H4 (cell line): ENCODE data around the gene RIPOR2. TPM values are rescaled to one million over a fixed set of nuclear protein-coding genes. Genes with fewer than 3 reads are reported as not detected.
A peak's percentile ranks its signal among the peaks of the same experiment; 100 is the strongest.
"Not testable (repeated sequence)": the region's sequence is repeated elsewhere in the genome, so short reads cannot be mapped to it uniquely, and the experiment has no call there.

ENCODE experiments used
- DNase-seq: peaks from one replicate; pipeline ENCODE4 v3.0.0-alpha.2; 2015; ENCODE audit warnings: low spot score
- total RNA-seq: library from RNA; depleted of rRNA; stranded (reverse); fragments of >200 nt; shearing (Covaris generic); gene quantifications from 2 replicates; pipeline ENCODE4 v1.2.3, GENCODE V29; 2014

Gene RIPOR2
- total RNA-seq, 1 experiment from 2014 or later: not detected

- no peak for DNase-seq
Observed at GRCh38 chr6:24957199-24957598, 21.4 kb upstream of the RIPOR2 start.

DNA sequence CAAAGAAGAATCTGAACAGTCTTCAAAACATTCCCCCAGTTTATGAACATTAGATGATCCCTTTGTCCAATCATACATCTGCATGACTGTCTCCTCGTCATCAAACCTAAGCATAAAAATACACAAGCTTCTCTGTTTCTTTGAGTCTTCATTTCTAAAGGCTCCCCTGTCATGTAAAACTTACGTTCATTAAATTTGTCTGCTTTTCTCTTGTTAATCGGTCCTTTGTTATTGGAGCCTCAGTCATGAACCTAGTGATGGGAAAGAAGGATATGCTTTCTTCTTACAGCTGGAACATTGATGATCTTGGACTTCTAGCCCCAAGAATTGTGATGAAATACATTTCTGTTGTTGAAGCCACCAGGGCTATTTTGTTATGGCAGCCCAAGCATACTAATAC lies 18.0 kb upstream of the RIPOR2 start:
- no peak for DNase-seq

DNA sequence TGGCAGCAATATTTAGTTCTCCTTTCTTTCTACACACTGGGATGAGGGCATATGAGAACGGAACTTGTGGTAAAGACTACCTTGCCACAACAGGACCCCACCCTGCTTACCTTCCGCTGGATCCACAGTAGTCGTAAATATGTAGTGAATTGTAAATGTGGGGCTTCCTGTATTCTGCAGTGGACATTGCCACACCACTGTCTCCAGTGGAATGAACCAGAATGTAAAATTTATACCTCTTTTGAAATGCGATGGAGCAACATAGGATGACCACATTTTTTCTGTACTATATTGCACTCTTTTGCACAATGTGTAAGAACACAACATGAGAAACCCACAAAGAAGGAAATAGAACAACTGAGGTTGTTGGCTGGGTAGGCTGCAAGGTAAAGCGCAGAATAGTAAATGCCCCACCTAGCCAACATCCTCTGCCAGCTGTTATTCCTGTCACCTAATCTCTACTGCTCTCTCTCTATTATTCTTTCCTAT lies 16.1 kb upstream of the RIPOR2 start:
- DNase-seq: no peak

DNA sequence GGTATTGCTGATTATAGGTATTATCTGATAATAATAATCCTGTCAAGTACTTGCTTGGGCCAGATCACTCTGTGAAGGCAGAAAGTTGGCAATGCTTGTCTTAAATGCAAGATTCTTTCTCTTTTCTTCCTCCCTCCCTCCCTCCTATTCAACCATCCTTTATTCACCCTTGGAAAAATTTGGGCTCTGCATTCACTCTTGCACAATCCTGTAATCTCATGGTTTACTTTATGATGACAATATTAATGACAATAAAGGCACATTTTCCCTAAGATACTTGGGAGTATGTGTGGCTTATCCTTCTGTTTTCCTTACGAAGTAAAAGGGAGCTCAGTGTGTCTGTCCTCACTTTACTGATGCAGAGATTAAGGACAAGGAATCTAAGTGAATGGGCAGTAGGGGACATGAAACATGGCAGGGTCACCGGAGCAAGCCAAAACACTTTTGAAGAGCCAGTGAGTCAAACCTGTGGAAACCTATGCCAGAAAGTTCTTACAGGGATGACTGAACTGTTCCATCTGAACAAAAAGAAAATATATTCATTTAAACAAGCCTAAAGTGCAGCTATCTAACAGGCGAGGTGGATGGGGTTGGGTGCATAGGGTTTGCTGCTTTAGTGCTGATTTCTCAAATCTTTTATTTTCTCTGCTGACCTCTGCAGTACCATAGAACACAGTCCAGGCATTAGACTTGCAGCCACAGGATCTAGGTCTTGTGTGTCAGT lies 14.6 kb upstream of the RIPOR2 start:
- DNase-seq: no peak

- DNase-seq: no peak
Observed at GRCh38 chr6:24949020-24949569, 13.3 kb upstream of the RIPOR2 start.

GRCh38 chr6:24948261-24948660 lies 12.5 kb upstream of the RIPOR2 start:
- DNase-seq: not testable (repeated sequence)

DNA sequence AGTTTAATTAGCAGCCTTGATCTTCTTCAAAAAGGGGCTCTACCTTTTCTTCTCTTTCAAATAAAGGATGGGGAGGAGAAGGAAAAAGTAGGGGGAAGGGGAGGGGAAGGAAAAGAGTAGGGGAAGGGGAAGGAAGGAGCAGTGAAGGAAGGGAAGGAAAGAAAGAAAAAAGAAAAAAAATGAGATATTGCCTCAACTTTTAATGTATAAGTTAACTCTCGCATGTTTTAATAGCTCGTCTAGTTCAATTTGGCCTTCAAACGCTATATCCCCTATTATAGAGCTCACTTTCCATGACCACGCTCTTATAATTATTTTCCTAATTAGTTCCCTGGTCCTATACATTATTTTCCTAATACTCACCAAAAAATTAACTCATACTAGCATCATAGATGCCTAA lies 11.9 kb upstream of the RIPOR2 start:
- DNase-seq: no peak

DNA sequence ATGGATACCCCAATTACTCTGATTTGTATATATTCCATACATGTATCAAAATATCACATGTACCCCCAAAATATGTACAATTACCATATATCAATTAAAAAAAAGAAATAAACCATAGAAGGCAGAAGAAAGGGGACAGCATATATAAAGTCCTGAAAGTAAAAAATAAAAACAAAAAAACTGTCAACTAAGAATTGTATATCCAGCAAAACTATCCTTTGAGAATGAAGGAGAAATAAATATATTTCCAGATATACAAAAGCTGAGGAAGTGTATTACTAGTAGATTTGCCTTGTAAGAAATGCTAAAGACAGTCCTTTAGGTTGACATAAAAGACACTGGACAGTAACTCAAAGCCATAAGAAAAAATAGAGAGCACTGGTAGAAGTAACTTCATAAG lies 9.3 kb upstream of the RIPOR2 start:
- no peak for DNase-seq

- DNase-seq: no peak
Observed at GRCh38 chr6:24943774-24944173, 8.0 kb upstream of the RIPOR2 start.

GRCh38 chr6:24940311-24940917 lies 4.7 kb upstream of the RIPOR2 start:
- DNase-seq: no peak

DNA sequence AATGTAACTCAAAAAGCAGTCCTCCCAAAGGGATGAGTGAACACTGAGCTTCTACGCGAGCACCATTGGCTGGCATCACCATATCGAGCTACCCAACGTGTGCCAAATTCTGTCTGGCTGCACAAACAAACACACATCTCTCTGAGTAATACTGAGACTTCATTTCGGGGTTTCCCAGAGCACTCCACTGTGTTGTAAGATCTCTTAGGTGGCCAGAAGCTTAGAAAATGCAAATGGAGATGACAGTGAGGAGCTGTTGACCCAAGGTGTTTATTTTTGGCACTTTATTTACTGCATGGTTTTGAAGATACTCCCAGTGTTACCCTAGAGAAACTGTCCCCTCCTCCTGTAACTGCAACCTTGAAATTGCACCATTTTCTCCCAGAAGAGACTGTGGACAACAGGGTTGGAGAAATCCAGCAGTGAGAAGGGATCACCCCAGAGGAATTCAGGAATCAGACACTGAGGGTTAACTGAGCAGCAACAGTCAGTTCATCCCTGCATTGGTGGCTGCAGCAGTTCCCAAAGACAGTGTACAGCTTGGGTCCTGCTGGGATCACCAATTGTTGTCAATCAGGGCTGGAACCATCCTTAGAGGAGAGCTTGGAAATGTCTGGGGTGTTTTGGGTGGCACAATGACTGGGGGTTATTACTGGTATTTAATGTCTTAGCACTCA lies 1.0 kb upstream of the RIPOR2 start:
- DNase-seq: no peak

- no peak for DNase-seq
Observed at GRCh38 chr6:24933868-24934401, 1.8 kb downstream of the RIPOR2 start.

- no peak for DNase-seq
Observed at GRCh38 chr6:24933266-24933665, 2.5 kb downstream of the RIPOR2 start.

- no peak for DNase-seq
Observed at GRCh38 chr6:24932832-24933231, 2.9 kb downstream of the RIPOR2 start.

DNA sequence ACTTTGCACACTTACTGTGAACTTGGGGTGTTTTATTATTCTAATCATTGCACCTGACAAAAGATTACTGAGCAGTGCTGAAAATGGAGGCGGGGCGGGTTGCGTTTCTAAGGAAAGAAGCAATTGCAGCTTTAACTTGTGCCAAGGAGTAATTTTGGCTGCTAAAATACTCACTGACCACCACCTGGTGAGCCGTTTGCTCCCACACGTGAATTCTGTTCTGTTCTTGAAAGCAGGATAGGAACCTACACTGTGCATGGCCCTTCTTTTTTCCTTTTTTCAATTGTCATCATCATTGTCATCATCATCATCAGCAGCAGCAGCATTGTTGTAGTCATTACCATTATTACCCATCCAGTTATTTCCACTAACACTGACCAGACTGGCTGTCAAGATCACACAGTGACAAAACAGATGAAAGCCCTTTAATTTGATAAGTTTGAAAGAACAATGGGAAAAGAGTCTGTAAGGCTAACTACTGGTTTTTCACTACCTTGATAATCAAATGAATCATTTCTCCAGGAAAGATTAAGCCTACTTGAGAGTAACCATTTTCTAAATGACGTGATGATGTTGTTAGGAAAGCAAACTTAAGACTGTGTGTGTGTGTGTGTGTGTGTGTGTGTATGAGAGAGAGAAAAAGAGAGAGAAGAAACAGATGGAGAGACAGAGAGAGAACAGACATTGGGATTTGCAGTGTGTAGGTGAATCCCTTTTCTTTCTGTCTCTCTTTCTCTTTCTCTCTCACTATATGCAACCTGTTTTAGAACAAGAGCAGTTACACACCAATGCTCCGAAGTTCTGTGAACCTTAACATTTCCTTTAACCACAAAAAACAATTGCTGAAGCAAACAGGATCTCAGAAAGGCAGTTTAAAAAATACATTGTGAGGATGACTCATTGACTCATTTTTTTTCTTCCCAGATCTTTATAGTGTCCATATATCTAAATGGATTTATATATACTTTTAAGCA lies 3.8 kb downstream of the RIPOR2 start:
- peak; percentile 26 for DNase-seq

- no peak for DNase-seq
Observed at GRCh38 chr6:24931296-24931695, 4.5 kb downstream of the RIPOR2 start.

DNA sequence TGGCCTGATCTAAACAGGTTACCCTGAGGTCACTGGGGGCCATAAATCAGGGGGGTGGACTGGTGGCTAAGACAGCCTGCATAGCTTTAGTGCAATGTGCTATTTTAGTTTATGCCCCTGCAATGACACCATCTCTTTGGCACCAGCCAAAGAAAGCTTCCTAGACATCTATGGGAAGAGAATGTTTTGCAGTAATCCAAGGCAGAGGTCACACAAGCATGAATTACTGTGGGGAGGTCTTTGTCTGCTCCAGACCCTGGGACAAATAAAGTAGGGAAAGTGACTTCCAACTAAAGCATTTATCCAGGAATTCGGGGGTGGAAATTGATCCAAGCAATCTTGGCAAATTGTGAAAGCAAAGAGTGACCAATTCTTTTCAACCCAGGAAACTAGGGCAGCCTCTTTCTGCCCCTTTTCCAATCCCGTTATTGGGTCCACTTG lies 5.3 kb downstream of the RIPOR2 start:
- DNase-seq: no peak

GRCh38 chr6:24929242-24929641 lies 6.5 kb downstream of the RIPOR2 start:
- no peak for DNase-seq

- DNase-seq: no peak
Observed at GRCh38 chr6:24927985-24928745, 7.6 kb downstream of the RIPOR2 start.

GRCh38 chr6:24927277-24927955 lies 8.3 kb downstream of the RIPOR2 start:
- DNase-seq: no peak
